Kidney epithelial cell (primary cell): ENCODE measurements around the gene ZNF358. TPM values are rescaled to one million over a fixed set of nuclear protein-coding genes. Genes with fewer than 3 reads are reported as not detected.

Experiments
- DNase-seq: peaks from one replicate; pipeline ENCODE4 v3.0.0-alpha.2; 2010; ENCODE audit warnings: low read depth
- H3K27me3 ChIP-seq: 2 replicates; pipeline ENCODE4 v1.6.0; 2011; ENCODE audit warnings: low read length; ENCODE audit not compliant: control insufficient read depth, insufficient read depth
- H3K36me3 ChIP-seq: 2 replicates; pipeline ENCODE4 v1.5.1; 2011; ENCODE audit warnings: low read length; ENCODE audit not compliant: control insufficient read depth, insufficient read depth
- H3K4me3 ChIP-seq: 2 replicates; pipeline ENCODE4 v1.5.1; 2011; ENCODE audit warnings: low read depth, mild to moderate bottlenecking, control low read depth, low read length
- total RNA-seq: library from RNA; depleted of rRNA; stranded (reverse); fragments of >200 nt; gene quantifications from 2 replicates; pipeline ENCODE4 v1.2.3, GENCODE V29; 2015
- TF ChIP-seq, protein P1 (sequence below): IDR thresholded peaks from 2 replicates; pipeline ENCODE4 v1.5.1; 2011; ENCODE audit warnings: mild to moderate bottlenecking, moderate library complexity, low read length, control low read depth, inconsistent platforms; ENCODE audit not compliant: insufficient read depth, poor library complexity, severe bottlenecking

Gene ZNF358
- total RNA-seq, 1 donor from 2014 or later = 67.4 TPM

DNA sequence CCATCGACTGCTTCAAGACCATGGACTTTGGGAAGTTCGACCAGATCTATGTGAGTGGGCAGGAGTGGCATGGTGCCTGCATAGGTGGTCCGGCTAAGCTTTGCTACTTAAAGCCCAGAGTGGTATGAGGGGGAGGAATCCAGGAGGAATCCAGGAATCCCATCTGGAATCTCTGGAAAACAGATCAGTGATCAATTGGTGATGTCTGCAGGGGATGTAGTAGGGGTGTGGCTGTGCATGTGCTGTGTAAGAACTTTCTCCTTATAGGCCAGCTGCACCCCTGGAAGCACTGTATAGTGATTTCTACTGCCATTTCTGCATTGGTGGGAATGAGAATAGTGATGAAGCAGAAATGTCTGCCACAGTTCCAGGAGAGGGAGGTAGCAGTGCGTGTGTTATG lies 43.2 kb downstream of the ZNF358 start:
- Histone ChIP-seq H3K4me3 (no peak overlapping the region), H3K27me3 (no peaks in the 10 kb centered on the region), H3K36me3 (no peaks in the 10 kb centered on the region)
- DNase-seq = no peak
- TF ChIP-seq, protein P1, sequence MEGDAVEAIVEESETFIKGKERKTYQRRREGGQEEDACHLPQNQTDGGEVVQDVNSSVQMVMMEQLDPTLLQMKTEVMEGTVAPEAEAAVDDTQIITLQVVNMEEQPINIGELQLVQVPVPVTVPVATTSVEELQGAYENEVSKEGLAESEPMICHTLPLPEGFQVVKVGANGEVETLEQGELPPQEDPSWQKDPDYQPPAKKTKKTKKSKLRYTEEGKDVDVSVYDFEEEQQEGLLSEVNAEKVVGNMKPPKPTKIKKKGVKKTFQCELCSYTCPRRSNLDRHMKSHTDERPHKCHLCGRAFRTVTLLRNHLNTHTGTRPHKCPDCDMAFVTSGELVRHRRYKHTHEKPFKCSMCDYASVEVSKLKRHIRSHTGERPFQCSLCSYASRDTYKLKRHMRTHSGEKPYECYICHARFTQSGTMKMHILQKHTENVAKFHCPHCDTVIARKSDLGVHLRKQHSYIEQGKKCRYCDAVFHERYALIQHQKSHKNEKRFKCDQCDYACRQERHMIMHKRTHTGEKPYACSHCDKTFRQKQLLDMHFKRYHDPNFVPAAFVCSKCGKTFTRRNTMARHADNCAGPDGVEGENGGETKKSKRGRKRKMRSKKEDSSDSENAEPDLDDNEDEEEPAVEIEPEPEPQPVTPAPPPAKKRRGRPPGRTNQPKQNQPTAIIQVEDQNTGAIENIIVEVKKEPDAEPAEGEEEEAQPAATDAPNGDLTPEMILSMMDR = no peak

GRCh38 chr19:7560255-7560654 lies 44.4 kb downstream of the ZNF358 start:
- TF ChIP-seq, protein P1 = no peak
- no peak for DNase-seq
- H3K36me3 ChIP-seq = no peaks in the 10 kb centered on the region
- H3K27me3 ChIP-seq = no peaks in the 10 kb centered on the region
- H3K4me3 ChIP-seq = no peak overlapping the region

GRCh38 chr19:7561325-7561724 lies 45.4 kb downstream of the ZNF358 start:
- H3K4me3 ChIP-seq = no peak overlapping the region
- no peaks in the 10 kb centered on the region for H3K27me3 ChIP-seq
- DNase-seq = no peak
- TF ChIP-seq, protein P1 = no peak
- H3K36me3 ChIP-seq = no peaks in the 10 kb centered on the region

DNA sequence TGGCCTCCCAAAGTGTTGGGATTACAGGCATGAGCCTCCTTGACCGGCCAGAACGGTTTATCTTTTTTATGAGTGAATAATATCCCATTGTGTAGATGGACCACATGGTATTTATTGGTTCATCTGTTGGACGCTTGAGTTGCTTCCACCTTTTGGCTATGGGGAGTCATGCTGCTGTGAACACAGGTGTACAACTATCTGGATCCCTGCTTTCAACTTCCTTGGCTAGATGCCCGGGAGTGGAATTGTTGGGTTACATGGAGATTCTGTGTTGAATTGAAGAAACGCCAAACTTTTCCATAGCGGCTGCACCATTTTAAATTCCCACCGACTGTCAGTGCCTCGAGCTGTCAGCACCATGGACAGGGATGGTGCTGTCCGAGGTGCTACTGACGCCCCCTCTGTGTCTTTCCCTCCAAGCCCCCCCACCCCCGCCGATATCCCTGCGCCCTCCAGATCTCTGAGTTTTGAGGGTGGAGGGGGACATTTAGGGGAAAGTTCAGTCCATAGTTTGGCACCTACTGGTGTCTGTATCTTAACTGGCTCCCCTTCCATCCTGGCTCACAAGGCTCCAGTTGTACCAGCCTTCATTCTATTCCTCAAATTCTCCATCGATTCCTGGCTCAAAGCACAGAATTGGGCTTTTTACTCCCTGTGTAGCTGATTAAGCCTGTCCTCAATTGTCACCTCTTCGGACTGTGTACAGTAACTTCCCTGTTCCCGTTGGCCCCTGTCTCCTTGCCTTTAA lies 46.9 kb downstream of the ZNF358 start:
- H3K4me3 ChIP-seq = no peak overlapping the region
- DNase-seq = no peak
- TF ChIP-seq, protein P1 = no peak
- H3K36me3 ChIP-seq = no peaks in the 10 kb centered on the region
- no peaks in the 10 kb centered on the region for H3K27me3 ChIP-seq

GRCh38 chr19:7564866-7565265 lies 49.0 kb downstream of the ZNF358 start:
- TF ChIP-seq, protein P1 = no peak
- no peak overlapping the region for H3K4me3 ChIP-seq
- no peaks in the 10 kb centered on the region for H3K27me3 ChIP-seq
- H3K36me3 ChIP-seq = no peaks in the 10 kb centered on the region
- no peak for DNase-seq

DNA sequence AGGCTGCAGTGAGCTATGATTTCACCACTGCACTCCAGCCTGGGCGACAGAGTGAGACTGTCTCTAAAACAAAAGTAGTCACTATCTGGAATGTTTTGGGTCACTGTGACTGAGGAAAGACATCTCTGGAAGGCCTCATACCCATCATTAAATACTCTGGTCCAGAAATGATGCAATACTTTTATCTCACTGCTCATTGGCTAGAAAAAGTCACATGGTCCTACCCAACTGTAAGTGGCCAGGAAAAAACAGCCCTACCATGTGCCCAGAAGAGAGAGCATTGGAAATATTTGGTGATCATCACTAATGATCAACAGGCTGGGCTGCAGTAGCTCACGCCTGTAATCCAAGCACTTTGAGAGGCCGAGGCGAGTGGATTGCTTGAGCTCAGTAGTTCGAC lies 49.4 kb downstream of the ZNF358 start:
- no peaks in the 10 kb centered on the region for H3K36me3 ChIP-seq

More for the DNA sequence above, 49.4 kb downstream of the ZNF358 start:
- Histone ChIP-seq H3K27me3 (no peaks in the 10 kb centered on the region), H3K4me3 (no peak overlapping the region)
- TF ChIP-seq, protein P1 = no peak
- no peak for DNase-seq
